GM21381 (cell line): ENCODE data around the gene CD247.
"Not testable (repeated sequence)": the region's sequence is repeated elsewhere in the genome, so short reads cannot be mapped to it uniquely, and the experiment has no call there.

Experiments used
- ATAC-seq: cut with Tn5 transposase; IDR thresholded peaks from one replicate; pipeline ENCODE4 v1.9.1; 2021; ENCODE audit warnings: mild to moderate bottlenecking, moderate library complexity; ENCODE audit not compliant: unreplicated experiment

CD247 gene

GRCh38 chr1:167518331-167518700 lies at the start of gene CD247:
Gene CD247 (minus strand): TSS chr1:167518529. CDS start chr1:167518465, 64 bp downstream.
- ATAC-seq: no peak

DNA sequence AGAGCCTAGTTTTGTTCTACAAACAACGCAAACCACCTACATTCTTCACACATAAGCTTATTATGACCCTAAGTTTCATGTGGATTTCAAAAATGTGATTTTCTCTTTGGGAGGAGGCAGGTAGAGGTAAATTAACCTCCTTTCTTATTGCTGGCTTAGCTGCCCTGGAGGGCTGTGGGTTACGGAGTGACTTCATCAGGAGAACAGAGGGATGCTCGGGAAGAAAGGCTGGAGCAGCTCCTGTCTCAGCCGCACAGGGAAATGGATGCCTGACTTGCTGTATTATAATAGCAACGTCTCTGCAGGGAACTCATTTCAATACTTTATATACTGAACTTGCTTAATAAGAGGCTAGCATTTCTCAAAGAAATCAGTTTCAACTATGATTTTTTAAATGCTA lies 49.3 kb upstream of the CD247 start:
- no peak for ATAC-seq

- no peak for ATAC-seq
These were observed 48.4 kb upstream of the CD247 start for GRCh38 chr1:167566766-167567165.

DNA sequence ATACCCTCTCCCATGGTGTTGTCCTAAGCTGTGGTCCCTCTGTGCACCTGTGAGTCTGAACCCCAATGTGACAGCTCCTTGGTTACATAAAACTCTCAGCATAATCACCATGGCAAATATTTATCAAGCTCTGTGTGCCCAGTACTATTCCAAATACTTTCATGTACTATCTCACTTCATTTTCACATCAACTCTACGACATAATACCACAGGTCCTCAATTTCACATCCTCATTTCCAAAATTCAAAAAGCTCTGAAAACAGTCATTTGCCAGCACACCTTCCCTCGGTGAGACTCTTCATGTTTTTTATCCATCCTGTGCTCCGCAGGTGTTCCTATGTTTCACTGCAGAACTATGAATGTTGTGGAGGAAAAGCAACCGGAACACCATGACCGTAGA lies 47.6 kb upstream of the CD247 start:
- ATAC-seq: no peak

DNA sequence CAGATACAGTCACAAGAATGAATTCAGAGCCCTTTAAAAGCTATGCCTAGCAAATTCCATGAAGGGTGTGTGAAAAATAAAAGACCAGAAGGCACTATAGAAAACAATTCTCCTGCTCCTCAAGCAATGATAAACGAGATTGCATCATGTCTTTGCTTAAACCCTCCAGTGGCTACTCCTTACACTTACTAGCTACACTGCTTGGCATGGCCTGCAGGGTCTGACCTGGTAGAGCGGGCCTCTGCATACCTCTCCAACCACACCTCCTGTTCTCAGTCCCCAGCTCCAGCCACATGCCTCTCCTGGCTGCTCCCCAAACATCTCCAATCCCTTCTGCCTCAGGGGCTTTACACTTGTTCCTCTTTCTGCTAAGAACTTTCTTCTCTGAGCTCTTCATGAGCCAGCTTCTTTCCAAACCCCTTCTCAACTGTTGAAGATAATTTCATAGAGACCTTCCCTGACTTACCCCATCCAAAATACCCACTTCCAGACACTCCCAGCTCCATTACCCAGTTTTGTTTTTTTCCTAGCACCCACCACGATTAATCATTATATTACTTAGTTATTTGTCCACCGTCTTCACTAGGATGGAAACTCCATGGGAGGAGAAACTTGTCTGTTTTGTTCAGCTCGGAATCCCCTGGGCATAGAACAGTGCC lies 46.4 kb upstream of the CD247 start:
- ATAC-seq: no peak

DNA sequence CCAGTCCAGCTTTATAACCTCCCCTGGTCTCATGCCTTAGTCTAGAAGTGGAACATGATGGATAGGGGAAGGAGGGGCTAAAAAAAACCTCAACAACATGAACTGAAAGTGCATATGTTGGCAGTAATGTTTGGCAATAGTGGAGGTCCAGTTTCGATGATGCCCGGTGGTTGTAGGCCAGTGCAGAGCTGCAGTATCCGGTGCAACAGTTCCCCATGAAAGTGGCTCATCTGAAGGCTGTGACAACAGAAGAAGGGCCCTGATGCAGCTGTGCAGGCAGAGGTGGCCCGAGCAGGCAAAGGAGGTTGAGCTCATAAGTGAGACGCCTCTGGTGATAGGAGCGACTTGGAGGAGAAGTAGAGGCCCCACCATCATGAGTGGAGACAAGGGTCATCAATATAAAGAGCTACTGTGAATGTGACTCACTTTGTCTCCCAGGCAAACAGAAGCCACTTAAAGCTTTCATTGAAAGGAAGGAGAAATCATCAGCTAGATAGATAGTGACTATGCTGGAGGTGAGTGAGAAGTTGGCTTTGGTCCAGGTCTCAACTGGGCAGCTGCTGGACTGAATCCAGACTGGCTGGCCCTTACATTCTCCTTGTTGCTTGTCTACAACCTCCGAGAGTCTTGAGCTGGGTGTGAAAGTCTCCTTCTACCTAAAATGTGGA lies 45.4 kb upstream of the CD247 start:
- no peak for ATAC-seq

DNA sequence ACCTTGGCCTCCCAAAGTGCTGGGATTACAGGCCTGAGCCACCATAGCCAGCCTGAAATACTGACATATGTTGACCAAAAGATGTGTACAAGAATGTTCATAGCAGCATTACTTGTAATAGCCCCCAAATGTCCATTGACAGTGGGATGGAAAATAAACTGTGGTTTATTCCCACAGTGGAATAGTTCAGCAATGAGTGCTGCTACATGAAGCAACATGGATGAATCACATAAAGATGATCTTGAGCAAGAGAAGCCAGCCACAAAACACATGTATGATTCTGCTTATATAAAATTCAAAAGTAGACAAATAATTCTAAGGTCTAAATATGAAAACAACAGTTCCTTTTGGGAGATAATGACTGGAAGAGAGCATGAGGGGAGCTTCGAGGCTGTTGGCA lies 44.4 kb upstream of the CD247 start:
- no peak for ATAC-seq

DNA sequence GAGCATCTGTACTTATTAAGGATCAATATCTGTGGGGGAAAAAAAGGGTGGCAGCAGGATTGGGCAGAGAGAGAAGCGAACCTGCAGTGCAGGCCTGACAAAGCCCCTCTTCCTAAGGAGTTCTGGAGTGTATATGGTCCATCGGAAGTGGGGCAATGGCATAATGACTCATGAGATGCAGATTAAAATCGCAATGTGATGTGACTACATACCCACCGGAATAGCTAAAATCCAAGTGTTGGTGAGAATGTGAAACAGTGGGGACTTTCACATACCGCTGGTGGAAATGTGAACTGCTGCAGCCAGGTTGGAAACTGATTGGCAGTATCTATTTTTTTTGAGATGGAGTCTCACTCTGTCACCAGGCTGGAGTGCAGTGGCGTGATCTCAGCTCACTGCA lies 43.4 kb upstream of the CD247 start:
- ATAC-seq: no peak

GRCh38 chr1:167555971-167556714 lies 37.8 kb upstream of the CD247 start:
- no peak for ATAC-seq

DNA sequence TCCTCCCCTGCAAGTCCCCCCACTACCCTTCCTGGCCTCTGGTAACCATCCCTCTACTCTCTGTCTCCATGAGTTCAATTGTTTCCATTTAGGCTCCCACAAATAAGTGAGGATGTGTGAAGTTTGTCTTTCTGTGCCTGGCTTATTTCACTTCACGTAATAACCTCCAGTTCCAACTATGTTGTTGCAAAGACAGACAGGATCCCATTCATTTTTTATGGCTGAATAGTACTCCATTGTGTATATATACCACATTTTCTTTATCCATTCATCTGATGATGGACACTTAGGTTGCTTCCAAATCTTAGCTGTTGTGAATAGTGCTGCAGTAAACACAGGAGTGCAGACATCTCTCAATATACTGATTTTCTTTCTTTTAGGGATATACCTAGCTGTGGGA lies 36.7 kb upstream of the CD247 start:
- ATAC-seq: not testable (repeated sequence)

GRCh38 chr1:167554028-167554779 lies 35.9 kb upstream of the CD247 start:
- peak; percentile 17 for ATAC-seq

DNA sequence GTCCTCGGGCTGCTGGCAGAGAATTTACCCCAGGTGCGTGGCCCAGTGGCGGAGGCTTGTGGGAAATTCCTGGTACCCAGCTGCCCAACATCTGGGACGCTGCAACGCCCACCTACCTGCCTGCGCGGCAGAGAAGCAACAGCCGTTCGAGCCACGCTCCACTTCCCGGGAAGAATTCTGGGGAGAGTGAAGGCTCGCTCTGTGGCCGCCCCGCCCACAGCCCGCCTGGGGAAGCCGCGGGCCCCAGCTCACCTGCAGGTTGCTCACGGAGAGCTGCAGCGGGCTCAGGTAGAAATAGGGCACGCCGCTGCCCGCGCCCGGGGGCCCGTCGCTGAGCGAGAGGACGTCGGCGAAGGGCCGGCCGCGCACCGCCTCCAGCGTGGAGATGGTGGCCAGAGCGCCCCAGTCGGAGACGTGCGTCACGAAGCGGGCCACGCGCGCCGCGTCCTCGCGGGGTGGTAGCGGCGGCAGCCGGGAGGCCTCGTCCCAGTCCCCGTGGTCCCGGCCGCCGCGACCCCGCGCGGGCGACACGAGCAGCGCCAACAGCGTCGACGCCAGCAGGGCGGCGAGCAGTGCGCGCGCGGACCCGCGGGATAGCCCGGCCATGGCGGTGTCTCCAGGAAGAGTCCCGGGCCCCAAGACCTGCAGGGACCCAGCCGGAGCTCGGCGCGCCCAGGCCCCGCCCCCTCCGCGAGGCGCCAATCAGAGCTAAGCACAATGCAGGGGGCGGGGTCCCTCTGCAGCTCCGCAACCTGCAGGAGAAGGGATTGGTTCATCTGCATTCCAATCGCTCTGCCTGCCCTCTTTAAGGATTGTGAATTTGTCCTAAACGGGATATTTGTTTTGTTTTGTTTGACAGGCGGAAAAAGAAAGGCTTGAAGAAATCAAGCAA lies 35.1 kb upstream of the CD247 start, which contains the start of gene CREG1:
TSS of gene CREG1 (minus strand) at position 627 of the 892 bp plus-strand sequence.
- peak; percentile 99 for ATAC-seq

GRCh38 chr1:167551362-167551761 lies 33.0 kb upstream of the CD247 start:
- ATAC-seq: no peak

GRCh38 chr1:167548059-167548932 lies 30.0 kb upstream of the CD247 start:
- ATAC-seq: no peak

- no peak for ATAC-seq
These were observed 28.6 kb upstream of the CD247 start for GRCh38 chr1:167546935-167547334.

- ATAC-seq: no peak
These were observed 27.0 kb upstream of the CD247 start for GRCh38 chr1:167545349-167545748.

- ATAC-seq: no peak
These were observed 26.2 kb upstream of the CD247 start for GRCh38 chr1:167544447-167545093.

DNA sequence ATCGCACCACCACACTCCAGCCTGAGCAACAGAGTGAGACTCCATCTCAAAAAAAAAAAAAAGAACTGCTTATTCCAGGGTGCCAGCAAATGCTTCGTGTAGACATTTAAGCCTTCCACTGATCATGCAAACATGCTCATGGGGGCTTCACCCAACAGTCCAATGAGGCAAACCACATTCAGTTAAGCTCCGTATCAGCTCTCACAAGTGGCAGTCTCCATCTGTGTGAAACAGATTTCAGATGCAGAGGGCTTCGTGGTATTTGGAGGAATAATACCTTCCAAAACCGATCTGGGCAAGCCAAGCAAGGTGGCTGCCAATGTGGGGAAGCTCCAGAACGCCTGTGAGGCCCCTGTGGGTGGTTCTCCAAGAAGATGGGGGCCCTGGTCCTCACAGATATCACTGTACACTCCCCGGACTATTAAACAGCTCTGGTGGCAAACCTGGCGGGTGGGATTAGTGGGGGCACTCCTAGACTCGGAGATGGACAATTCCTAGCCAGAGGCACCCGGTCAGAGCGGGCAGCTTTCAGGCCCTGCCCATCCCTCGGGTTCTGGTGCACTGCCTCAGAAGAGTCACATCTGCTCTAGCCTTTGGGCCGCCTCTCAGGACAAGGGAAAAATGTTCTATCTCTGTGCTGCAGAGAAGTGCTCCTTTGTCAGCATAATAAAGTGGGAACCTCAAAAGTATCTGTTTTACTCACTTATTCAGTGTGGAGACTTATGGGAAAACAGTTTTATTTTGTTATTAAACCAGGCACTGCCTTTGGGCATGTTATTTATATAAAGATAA lies 25.1 kb upstream of the CD247 start:
- no peak for ATAC-seq
